Measurements from ENCODE around the gene C12orf42.

The C12orf42 gene

GRCh38 chr12:103313894-103314293, 181.9 kb downstream of the C12orf42 start:
- H3K4me3 ChIP-seq (ENCODE audit: low read length) = no peak overlapping the region
- no peak for DNase-seq (ENCODE audit: low read depth)
- no peak for TF ChIP-seq CTCF (conservative IDR thresholded peaks at IDR 0.05; ENCODE audit: low read depth, low read length)

- no peak for TF ChIP-seq CTCF (conservative IDR thresholded peaks at IDR 0.05; ENCODE audit: low read depth, low read length)
- no peak for DNase-seq (ENCODE audit: low read depth)
- H3K4me3 ChIP-seq (ENCODE audit: low read length) = no peak overlapping the region
These were observed 182.9 kb downstream of the C12orf42 start for GRCh38 chr12:103312742-103313354.

GRCh38 chr12:103310546-103311270, 185.1 kb downstream of the C12orf42 start:
- DNase-seq (ENCODE audit: low read depth) = no peak
- no peak for TF ChIP-seq CTCF (conservative IDR thresholded peaks at IDR 0.05; ENCODE audit: low read depth, low read length)
- no peak overlapping the region for H3K4me3 ChIP-seq (ENCODE audit: low read length)

GRCh38 chr12:103308396-103308795, 187.4 kb downstream of the C12orf42 start:
- H3K4me3 ChIP-seq (ENCODE audit: low read length) = no peak overlapping the region
- no peak for DNase-seq (ENCODE audit: low read depth)
- no peak for TF ChIP-seq CTCF (conservative IDR thresholded peaks at IDR 0.05; ENCODE audit: low read depth, low read length)

- no peak overlapping the region for H3K4me3 ChIP-seq (ENCODE audit: low read length)
- TF ChIP-seq CTCF (conservative IDR thresholded peaks at IDR 0.05; ENCODE audit: low read depth, low read length) = no peak
- no peak for DNase-seq (ENCODE audit: low read depth)
These were observed 192.3 kb downstream of the C12orf42 start for GRCh38 chr12:103303484-103303883.

- no peak for DNase-seq (ENCODE audit: low read depth)
- no peak overlapping the region for H3K4me3 ChIP-seq (ENCODE audit: low read length)
- no peak for TF ChIP-seq CTCF (conservative IDR thresholded peaks at IDR 0.05; ENCODE audit: low read depth, low read length)
These were observed 193.9 kb downstream of the C12orf42 start for GRCh38 chr12:103301642-103302591.

Data from retinal pigment epithelial cell (primary cell).